ENCODE measurements around the gene ACIN1. TPM values are rescaled to one million over a fixed set of nuclear protein-coding genes. Genes with fewer than 3 reads are reported as not detected.

ACIN1 gene
- total and polyA plus RNA-seq, 10 donors, result 59.2 to 228 (median 186) TPM

- intact Hi-C loops (cut with DNase I; ENCODE audit: low total_unique reads), result no loop called here
- H3K4me3 ChIP-seq, result no peak overlapping the region
- no peaks in the 10 kb centered on the region for H3K9me3 ChIP-seq
- DNase-seq, result no peak
- no peaks in the 10 kb centered on the region for H3K27me3 ChIP-seq (replicated peaks in 1 of 7)
- H3K27ac ChIP-seq, result no peak overlapping the region
- H3K36me3 ChIP-seq, result peaks cover 0 to 78% (median 33%) of the 10 kb centered on the region in 6 donors
- peaks cover 0 to 53% (median 24%) of the 10 kb centered on the region in 6 donors for H3K4me1 ChIP-seq
- TF ChIP-seq POLR2A (IDR thresholded peaks at IDR 0.05), result no peak
- TF ChIP-seq, protein P1, sequence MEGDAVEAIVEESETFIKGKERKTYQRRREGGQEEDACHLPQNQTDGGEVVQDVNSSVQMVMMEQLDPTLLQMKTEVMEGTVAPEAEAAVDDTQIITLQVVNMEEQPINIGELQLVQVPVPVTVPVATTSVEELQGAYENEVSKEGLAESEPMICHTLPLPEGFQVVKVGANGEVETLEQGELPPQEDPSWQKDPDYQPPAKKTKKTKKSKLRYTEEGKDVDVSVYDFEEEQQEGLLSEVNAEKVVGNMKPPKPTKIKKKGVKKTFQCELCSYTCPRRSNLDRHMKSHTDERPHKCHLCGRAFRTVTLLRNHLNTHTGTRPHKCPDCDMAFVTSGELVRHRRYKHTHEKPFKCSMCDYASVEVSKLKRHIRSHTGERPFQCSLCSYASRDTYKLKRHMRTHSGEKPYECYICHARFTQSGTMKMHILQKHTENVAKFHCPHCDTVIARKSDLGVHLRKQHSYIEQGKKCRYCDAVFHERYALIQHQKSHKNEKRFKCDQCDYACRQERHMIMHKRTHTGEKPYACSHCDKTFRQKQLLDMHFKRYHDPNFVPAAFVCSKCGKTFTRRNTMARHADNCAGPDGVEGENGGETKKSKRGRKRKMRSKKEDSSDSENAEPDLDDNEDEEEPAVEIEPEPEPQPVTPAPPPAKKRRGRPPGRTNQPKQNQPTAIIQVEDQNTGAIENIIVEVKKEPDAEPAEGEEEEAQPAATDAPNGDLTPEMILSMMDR (IDR thresholded peaks at IDR 0.05 in 8 of 11, conservative IDR thresholded peaks at IDR 0.05 in 3 of 11), result no peak
- no peak for TF ChIP-seq POLR2AphosphoS5 (IDR thresholded peaks at IDR 0.05)
- 76 to 93% (median 88%) methylated on average over 7 of the region's 7 CpGs for WGBS, 5 donors
Observed at GRCh38 chr14:23024612-23025075, 70.3 kb downstream of the ACIN1 start.

DNA sequence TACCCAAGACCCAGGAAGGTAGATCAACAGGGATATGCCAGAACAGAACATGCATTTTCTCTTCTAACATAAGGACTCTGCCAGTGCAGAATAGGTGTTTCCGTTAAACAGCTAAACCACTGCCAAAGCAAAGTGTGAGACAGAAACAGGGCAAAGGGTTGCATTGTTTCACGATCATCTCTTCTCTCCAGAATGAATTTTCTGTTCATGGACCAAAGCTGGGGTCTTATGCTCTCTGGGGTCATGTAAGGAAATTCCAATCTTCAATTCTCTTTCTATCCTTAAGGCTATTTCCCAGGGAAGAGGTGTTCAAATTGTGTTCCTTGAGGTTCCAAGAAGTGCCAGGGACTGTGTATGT, 71.2 kb downstream of the ACIN1 start:
- Histone ChIP-seq H3K27me3 (replicated peaks in 1 of 7) (no peaks in the 10 kb centered on the region), H3K4me3 (no peak overlapping the region), H3K36me3 (peaks cover 0 to 69% (median 26%) of the 10 kb centered on the region in 6 donors), H3K9me3 (no peaks in the 10 kb centered on the region), H3K27ac (no peak overlapping the region), H3K4me1 (peaks cover 0 to 45% (median 17%) of the 10 kb centered on the region in 6 donors)
- TF ChIP-seq POLR2A (IDR thresholded peaks at IDR 0.05), result no peak
- no peak for TF ChIP-seq POLR2AphosphoS5 (IDR thresholded peaks at IDR 0.05)
- TF ChIP-seq, protein P1 (IDR thresholded peaks at IDR 0.05 in 8 of 11, conservative IDR thresholded peaks at IDR 0.05 in 3 of 11), result no peak
- intact Hi-C loops (cut with DNase I; ENCODE audit: low total_unique reads), result no loop called here
- no peak for DNase-seq
- 84 to 98% (median 93%) methylated on average over 2 of the region's 2 CpGs for WGBS, 5 donors

- intact Hi-C loops (cut with DNase I; ENCODE audit: low total_unique reads), result no loop called here
- no peak overlapping the region for H3K4me3 ChIP-seq
- H3K9me3 ChIP-seq, result no peaks in the 10 kb centered on the region
- DNase-seq, result no peak
- peaks cover 0 to 64% (median 22%) of the 10 kb centered on the region in 6 donors for H3K36me3 ChIP-seq
- H3K27me3 ChIP-seq (replicated peaks in 1 of 7), result no peaks in the 10 kb centered on the region
- TF ChIP-seq, protein P1 (IDR thresholded peaks at IDR 0.05 in 8 of 11, conservative IDR thresholded peaks at IDR 0.05 in 3 of 11), result no peak
- TF ChIP-seq POLR2A (IDR thresholded peaks at IDR 0.05), result no peak
- TF ChIP-seq POLR2AphosphoS5 (IDR thresholded peaks at IDR 0.05), result no peak
- H3K27ac ChIP-seq, result peak overlapping the region in 2 of 8 donors; percentile 10 to 13
- peaks cover 0 to 39% (median 12%) of the 10 kb centered on the region in 6 donors for H3K4me1 ChIP-seq
- 76 to 86% (median 82%) methylated on average over 8 of the region's 8 CpGs for WGBS, 5 donors
Observed at GRCh38 chr14:23023022-23023794, 71.7 kb downstream of the ACIN1 start.

- DNase-seq, result no peak
- WGBS, 5 donors, result 67 to 88% (median 79%) methylated on average over 7 of the region's 7 CpGs
- intact Hi-C loops (cut with DNase I; ENCODE audit: low total_unique reads), result no loop called here
Observed at GRCh38 chr14:23021889-23022442, 73.0 kb downstream of the ACIN1 start.

More at GRCh38 chr14:23021889-23022442, 73.0 kb downstream of the ACIN1 start:
- Histone ChIP-seq H3K9me3 (no peaks in the 10 kb centered on the region), H3K27me3 (replicated peaks in 1 of 7) (no peaks in the 10 kb centered on the region), H3K27ac (no peak overlapping the region), H3K4me1 (peaks cover 0 to 32% (median 9%) of the 10 kb centered on the region in 6 donors), H3K4me3 (no peak overlapping the region), H3K36me3 (peaks cover 0 to 51% (median 16%) of the 10 kb centered on the region in 6 donors)
- TF ChIP-seq, protein P1 (IDR thresholded peaks at IDR 0.05 in 8 of 11, conservative IDR thresholded peaks at IDR 0.05 in 3 of 11), result no peak
- no peak for TF ChIP-seq POLR2AphosphoS5 (IDR thresholded peaks at IDR 0.05)
- no peak for TF ChIP-seq POLR2A (IDR thresholded peaks at IDR 0.05)

Measured in spleen (tissue), 11 donors.